NCI-H1417 (cell line): Measurements from ENCODE around the gene NEDD4.
"Not testable (repeated sequence)": the region's sequence is repeated elsewhere in the genome, so short reads cannot be mapped to it uniquely, and the experiment has no call there.

Experiments used
- DNase-seq, 3 experiments: peaks; one replicate each; lab custom pipeline; 2025; lab: John Stamatoyannopoulos, UW

NEDD4 gene

DNA sequence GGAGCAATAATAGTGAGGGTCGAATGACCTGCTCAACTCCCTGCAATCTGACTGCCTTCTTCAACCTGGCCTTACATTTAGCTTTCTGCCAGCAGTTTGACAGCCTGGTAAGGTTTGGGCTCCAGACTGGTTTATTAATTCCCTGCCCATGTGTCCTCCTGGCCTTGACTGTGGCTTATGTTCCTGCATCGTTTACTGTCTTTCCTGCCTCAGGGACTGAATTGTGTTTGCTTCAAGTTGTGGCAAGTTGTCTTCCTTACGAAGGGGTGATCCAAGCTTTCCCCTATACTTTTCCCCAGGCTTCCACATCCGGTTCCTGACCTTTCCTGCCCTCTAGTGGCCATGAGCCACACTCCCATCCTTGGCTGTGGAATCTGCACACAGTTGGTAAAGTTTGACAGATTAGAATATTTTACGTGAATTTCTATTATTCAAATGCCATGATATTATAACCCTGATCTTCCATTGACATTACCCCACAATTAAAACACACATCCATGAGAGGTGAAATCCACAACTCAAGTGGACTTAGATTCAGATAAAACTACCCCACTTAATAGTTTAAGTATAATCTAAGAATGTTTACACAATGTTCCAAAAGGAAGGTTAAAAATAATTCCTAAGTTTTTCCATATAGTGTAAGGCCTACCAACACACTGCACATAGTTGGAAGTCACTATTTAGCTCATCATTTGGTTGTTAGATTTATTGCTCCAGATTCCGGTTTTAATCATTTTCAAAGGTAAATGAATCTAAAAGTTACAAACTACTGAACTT lies 95.7 kb downstream of the NEDD4 start:
- peak; percentile 1 to 73 (median 47) for DNase-seq

DNA sequence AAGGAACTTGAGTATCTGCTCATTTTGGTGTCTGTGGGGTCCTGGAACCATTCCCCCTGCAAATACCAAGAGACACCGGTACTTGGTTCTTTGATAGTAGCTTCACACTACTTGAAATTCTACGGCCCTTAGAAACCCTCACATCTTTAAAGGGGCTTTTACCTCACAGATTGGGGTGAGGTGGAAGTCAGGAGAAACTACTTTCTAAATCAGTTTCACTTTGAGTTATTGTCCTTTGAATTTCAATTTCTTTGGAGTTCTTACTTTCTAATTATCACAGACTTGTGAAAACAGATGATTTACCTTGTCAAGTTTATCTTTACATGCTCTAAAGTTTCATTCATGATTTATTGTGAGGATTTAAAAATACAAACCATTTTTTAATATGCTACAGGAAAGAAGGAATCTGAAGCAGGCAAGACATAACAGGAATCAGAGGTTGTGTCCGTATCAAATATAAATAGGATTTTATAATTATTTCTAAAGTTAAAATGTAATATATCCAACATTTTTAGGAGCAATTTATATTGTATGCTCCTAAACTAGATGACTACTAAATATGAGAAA lies 98.9 kb downstream of the NEDD4 start:
- DNase-seq: no peak

DNA sequence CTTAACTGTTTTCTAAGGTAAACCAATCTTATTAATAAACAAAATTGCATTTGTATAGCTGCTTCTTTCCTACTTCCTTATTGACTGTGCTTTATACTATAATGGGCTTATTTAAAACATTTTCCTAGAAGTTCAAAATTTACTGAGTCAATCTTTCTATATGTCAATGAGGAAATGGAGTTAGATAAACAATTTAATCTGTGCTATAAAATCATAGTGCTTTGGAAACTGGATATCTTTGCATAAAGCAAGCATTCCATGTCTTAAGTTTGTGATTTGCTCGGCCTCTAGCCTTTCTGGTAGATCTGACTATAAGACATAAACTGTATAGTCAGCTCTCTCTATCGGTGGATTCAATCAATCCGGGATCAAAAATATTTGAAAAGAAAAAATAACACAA lies 99.6 kb downstream of the NEDD4 start:
- no peak for DNase-seq

DNA sequence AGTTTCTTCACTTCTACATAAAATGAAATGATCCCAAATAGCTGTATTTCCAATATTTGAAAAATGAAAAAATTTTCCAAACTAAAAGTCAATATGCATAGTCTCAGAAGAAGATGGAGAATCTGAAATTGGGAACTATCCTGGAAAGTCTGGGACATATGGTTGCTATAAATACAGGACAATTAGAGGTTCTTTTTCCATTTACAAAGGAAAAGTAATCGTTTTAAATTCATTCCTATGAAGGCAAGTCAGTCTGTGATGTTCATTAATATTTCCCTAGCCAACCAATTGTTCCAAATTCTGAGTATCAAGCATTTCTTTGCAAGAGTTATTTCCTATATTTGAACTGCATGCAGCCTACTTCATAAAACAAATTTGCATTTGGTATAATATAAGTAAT lies 102.2 kb downstream of the NEDD4 start:
- no peak for DNase-seq

DNA sequence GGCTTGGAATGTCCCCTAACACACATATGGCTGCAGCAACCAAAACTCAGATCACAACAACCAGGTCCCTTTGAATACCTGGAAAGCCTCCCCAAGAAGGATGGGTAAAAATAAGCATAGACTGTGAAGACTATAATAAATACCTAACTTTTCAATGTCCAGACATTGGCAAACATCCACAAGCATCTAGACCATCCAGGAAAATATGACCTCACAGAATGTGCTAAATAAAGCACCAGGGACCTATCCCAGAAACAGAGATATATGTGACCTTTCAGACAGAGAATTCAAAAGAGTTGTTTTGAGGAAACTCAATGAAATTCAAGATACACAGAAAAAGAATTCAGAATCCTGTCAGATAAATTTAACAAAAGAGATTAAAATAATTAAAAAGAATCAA lies 109.2 kb downstream of the NEDD4 start:
- no peak for DNase-seq

DNA sequence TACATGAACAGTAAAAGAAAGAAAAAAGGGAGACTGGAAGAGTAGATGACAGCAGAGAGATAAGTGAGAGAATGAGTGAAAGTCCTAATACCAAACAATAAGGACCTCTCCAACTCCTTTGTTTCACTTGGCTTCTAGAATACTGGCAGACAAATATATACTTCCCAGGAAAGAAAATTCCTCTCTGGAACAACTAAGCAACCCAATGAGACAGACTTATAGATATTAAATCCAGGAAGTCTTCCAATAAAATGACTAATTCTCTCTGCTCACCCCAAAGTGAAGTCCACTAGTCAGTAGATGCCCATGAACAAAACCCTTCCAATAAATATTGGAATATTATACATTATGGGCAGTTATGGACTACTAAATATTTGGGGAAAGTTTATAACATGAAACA lies 114.2 kb downstream of the NEDD4 start:
- DNase-seq: no peak

DNA sequence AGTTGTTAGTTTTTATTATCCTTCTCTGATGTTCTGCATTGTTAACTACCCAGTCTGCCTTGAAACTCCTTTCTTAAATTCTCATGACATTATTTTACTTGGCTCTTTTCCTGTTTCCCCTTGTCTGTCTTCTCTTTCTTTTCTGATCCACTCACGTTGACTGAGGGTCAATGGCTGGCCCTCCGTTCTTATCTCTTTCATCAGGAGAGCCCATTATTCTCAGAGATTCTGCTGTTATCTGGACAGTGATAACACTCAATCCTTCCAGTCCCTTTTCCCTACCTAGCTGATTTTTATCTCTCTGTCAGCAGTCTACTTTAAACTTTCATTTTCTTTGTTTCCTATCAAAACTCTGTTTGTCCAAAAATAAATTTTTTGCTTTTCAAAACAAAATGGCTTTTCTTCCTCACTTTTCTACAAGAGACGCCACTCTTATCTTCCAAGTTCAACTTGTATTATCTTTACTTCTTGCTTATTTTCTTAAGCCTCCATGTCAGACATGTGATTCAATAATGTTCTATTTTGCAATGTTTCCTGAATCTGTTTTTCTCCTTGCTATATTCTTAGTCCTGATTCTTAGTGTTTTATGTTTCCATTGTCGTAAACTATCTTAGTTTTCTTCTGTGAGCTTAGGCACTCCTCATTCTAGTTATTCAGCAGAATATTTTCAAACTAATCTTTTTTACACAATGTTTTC lies 120.2 kb downstream of the NEDD4 start:
- no peak for DNase-seq

DNA sequence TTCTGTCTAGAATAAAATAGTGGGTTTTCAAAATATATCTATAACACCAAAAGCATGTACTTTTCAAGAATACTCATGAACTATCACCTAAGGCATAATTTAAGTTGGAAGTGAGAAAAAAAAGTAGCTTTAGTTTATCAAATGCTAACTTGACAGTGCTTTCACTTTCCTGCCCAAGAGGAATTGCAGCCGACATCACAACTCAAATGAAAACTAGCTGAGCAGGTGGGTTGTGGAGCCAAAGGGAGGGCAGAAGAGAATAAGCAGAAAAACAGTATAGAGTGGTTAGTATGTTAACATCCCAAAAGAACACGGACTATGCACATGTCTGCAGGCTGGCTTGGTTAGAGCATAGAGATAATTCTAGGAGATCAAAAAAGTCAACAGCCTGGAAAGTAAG lies 120.9 kb downstream of the NEDD4 start:
- no peak for DNase-seq

DNA sequence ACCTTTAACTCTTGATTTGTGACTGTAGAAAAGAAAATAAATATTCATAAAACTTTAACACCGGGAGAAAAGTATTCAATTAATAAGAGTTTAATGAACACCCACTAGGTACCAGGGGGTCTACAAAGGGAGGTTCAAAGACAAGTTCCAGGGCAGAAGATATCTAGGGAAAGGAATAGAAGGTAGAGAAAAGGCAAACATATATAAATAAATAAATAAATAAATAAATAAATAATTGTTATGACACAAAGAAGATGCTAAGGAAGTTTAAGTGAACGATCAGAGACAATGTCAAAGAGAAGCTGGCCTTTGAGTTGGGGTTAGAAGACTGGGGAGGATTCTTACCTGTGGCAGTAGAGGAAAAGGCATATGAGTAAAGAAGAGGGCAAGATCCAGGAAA lies 123.8 kb downstream of the NEDD4 start:
- DNase-seq: no peak

DNA sequence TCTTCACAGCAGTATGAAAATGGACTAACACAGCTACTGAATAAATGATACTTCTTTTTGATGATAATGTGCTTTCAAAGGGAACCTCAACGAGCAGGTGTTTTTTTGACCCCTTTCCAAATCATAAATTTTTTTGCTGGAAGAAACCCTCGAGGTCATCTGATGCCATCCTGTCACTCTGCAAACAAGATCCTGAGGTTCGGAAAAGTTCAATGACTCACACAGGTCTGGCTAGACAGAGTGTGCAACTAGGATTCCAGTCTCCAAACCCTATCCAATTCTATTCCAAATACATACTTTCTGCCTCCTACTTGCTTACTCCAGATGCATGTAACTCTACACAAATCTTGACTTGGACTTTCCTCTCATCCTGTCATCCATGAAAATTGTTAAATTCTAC lies 124.7 kb downstream of the NEDD4 start:
- no peak for DNase-seq

DNA sequence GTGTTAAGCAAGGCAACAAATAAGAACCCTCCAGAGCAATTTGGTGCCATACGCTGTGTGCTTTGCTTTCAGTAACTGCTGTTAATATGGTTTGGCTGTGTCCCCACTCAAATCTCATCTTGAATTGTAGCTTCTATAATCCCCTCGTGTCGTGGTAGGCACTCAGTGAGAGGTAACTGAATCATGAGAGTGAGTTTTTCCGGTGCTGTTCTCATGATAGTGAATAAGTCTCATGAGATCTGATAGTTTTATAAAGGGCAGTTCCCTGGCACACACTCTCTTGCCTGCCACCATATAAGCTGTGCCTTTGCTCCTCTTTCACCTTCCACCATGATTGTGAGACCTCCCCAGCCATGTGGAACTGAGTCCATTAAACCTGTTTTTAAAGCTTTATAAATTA lies 125.1 kb downstream of the NEDD4 start:
- not testable (repeated sequence) for DNase-seq

DNA sequence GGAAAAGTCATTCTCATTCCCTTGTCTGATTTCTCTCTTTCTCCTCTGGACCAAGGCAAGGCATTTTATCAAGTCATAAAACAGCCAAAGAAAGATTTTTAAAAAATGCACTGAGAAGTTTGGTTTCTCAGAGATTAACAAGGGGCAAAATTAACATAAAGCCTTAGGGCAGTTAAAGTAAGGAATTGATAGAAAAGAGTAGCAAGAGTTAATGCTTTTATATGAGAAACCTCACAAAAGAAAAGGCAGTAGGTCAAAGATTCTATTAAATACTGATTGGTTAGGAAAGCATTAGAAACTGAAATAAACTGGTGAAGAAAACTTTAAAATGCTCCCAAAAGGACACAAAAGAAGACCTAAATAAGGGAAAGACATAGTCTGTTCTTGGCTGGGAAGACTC lies 129.5 kb downstream of the NEDD4 start:
- no peak for DNase-seq

DNA sequence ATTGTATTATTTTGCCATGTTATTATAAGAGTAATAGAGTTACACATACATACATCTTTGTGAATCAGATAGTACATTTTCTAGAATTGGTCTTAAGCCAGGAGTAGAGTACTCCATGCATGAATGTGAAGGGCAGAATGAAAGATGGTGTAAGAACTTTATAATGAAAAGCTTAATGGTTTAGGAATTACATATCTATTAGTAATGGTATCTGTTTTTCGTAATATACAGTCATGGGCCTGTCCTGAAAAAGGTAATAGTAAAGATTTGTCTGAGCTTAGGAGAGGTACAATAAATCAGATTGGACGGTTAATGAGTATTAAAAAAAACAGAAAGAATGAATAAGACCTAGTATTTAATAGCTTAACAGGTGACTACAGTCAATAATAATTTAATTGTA lies 132.3 kb downstream of the NEDD4 start:
- no peak for DNase-seq

DNA sequence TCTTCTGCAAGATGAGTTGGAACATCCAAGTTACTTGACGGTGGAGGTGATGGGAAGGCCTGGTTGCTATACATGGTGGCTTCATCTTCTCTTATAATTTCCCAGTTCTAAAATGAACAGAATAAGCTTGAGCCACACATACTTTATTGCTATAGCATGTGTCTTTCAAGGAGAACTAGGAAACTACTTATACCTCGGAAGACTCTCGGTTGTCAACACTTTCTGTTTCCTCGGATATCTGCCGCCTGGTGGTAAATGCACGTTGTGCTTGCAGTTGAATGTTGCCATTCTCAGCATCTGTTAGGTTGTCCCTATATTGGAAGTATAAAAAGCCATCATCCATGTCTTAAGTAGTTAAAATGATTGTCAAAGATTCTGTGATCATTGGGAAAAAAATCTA lies 132.9 kb downstream of the NEDD4 start:
- DNase-seq: no peak

DNA sequence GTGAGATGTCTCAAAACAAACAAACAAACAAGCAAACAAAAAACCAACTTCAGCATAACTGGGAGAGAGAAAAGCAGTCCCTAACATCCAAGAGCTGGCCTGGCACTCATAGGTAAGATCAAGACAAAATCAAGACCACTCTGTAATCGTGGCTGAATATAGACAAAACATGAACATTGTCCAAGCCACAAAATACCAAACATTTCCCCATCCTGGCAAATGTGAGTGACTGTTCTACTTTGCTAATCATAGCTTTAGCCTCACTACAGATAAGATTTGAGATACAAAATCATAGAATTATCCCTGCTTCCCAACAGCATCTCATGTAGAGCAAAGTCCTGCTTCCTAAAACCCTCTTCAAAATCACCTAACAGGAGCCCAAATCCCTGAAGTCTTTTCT lies 133.7 kb downstream of the NEDD4 start:
- DNase-seq: no peak

DNA sequence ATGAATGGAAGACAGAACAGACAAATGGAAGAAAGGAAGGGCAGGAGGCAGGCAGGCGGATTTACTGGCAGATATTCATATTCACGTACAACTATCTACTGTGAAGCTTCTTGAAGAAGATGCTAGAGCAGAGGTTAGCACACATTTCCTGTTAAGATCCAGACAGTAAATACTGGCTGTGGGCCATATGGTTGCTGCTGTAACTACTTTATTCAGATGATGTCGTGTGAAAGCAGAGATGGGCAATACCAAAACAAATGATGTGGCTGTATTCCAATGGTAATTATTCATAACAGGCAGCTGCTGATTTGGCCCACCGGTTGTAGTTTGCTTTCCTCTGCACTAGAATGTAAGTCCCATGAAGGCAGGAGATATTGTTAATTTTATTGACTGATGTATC lies 134.8 kb downstream of the NEDD4 start:
- DNase-seq: no peak

DNA sequence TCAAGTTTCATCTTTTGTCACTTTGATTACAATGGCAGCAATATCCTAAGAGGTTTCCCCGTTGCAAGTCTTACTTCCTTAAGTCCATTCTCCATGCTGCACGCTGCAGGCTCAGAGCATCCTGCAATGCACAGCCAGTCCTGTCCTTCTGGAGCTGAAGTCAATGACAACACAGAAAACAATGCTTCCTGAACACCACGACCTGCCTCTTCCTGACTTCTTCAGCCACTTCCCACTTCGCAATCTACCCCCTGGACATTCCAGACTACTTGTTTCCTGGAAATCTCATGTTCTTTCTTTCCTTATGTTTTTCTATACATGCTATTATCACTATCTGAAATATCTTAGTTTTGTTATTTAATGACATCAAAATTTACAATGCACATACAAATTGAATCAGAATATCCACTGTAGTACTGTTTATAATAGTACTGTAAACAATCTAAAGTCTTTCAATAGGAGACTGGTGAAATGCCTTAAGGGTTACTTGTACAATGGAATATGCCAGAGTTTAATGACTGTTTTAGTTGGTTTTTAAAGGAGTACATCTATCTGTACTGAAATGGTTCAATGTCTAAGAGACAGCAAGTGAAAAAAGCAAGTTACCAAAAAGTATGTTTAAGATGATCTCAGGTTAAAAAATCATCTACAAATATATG lies 136.8 kb downstream of the NEDD4 start:
- no peak for DNase-seq

DNA sequence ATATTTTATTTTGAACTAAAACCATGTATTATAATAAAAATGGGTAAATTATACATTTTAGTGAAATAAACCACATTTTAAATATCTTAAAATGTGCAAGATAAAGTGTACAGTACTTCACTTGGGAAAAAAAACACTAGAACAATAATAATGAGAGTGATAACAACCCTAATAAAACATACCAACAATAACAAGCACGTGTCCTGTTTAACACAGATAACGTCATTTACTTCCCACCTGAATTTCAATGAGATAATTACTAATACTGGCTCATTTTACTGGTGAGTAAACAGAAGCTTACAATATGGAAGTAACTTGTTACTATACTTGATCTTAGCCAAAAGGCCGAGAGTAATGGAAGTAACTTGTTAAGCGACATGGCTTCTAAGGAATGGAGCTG lies 140.3 kb downstream of the NEDD4 start:
- peak in 1 of 3 experiments; percentile 26 for DNase-seq

DNA sequence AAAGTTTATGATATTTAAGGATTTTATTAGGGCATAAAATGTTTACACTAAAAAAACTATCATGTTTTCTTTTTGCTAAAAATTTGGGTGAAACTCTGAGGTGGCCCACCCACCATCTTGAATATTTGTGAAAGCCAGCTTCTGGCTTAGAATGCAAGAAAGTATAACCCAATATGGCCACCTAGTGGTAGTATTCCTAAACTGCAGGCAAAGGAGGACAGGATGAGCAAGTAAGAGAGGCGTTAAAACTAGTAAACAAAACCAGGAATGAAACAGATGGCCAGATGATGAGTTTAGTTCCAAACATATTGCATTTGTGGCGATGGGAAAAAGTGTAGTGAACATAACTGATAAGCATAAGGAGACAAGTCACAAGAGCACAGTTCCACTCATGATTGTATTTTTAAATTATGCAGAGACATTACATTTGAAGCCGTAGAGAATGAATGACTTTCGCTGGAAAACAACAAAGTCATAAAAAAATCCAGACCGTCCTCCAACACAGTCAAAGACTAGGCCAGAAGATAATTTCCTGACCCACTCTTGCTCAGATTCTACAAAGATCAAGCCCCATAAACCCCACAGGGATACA lies 147.2 kb downstream of the NEDD4 start:
- DNase-seq: peak; percentile 66 to 92 (median 71)

DNA sequence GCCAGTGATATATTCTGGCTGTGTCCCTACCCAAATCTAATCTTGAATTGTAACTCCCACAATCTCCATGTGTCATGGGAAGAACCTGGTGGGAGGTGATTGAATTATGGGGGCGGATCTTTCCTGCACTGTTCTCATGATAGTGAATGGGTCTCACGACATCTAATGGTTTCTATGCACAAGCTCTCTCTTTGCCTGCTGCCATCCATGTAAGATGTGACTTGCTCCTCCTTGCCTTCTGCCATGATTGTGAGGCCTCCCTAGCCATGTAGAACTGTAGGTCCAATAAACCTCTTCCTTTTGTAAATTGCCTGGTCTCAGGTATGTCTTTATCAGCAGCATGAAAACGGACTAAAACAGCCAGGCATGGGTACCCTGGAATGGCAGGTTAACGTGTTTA lies 150.5 kb downstream of the NEDD4 start:
- not testable (repeated sequence) for DNase-seq

DNA sequence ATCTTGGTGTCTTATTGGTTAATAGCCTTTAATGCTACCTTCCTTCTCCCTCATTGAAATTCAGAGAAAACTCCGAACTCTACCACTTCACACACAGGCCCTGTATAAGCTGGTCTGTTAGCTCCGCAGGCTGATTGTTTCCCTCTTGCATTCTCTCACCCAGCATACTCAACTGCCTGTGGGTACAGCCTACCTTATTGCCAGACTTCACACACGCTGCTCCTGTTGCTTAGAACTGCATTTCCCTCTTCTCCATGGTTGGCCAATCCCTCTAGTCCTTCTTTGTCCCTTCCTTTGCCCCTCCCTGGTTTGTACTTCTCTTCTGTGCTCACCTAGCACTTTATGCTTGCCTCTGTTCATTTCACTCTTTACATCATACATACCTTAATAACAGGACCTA lies 157.5 kb downstream of the NEDD4 start:
- DNase-seq: no peak

DNA sequence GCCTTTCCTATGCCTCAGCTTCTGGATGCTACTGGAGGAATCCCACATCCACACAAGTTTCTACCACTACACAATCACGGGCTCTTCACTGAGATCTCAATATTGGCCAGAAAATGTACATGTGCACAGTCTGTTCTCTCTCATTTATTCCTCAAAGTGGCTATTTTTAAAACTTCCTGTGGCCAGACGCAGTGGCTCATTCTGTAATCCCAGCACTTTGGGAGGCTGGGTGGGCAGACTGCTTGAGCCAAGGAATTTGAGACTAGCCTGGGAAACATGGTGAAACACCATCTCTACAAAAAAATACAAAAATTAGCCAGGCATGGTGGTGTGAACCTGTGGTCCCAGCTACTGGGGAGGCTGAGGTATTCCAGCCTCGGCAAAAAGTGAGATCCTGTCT lies 159.1 kb downstream of the NEDD4 start:
- DNase-seq: no peak

DNA sequence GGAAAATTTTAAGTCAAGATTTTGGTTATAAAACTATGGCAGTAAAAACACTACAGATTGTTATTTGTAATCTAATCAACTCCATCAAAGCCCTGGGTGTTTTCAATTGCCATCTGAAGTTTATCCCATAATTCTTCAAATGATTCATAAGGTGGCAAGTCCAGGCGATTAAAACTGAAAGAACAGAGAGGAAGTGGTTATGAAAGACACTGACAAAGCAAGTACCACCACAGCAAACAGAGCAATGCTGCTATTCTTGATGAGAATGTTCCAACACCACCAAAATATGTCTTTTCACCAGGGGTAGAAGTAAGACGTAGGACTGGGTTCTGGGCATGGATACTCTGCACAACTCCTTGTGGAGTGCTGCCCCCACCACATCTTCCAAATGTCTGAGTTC lies 163.6 kb downstream of the NEDD4 start:
- DNase-seq: no peak
